HEK293 (cell line): ENCODE results near the gene TRPM8.

ENCODE experiments used
- CTCF ChIA-PET: fragments of 350-600 bp; formaldehyde crosslinking; extraction: SDS; loops from one replicate; lab custom pipeline; 2021; ENCODE audit warnings: antibody characterized with exemption; lab: Yijun Ruan, JAX
- POLR2A ChIA-PET: fragments of 300-600 bp; formaldehyde crosslinking; extraction: SDS; loops from one replicate; lab custom pipeline; 2020; ENCODE audit warnings: antibody characterized with exemption, inconsistent platforms; lab: Yijun Ruan, JAX
- H3K27ac ChIP-seq: fragments of 200-500 bp; sonication (Bioruptor generic); 2 replicates; pipeline ENCODE4 v1.5.1; 2014; ENCODE audit warnings: low read depth, low read length, control low read depth, inconsistent platforms; ENCODE audit errors: extremely low read depth
- H3K36me3 ChIP-seq, 2 experiments: fragments of 200-500 bp in 1 of 2; sonication (Bioruptor generic) in 1 of 2; 1 replicate in 1 of 2; 2 replicates in 1 of 2; pipeline ENCODE4 v1.5.1; 2014 to 2017; ENCODE audit warnings: inconsistent platforms in 2 of 2, low read length in 2 of 2; ENCODE audit not compliant: control insufficient read depth in 2 of 2, insufficient read depth in 1 of 2
- H3K4me1 ChIP-seq: fragments of 200-500 bp; sonication (Bioruptor generic); 2 replicates; pipeline ENCODE4 v1.5.1; 2014; ENCODE audit warnings: mild to moderate bottlenecking, low read length, inconsistent platforms; ENCODE audit not compliant: control insufficient read depth, insufficient read depth
- H3K4me3 ChIP-seq: 2 replicates; pipeline ENCODE4 v1.5.1; 2011; ENCODE audit warnings: low read depth, mild to moderate bottlenecking, control low read depth, low read length, moderate library complexity
- H3K9me3 ChIP-seq: fragments of 200-500 bp; sonication (Bioruptor generic); 2 replicates; pipeline ENCODE4 v1.5.1; 2014; ENCODE audit warnings: low read depth, low read length, inconsistent platforms; ENCODE audit not compliant: control insufficient read depth, insufficient read depth
- MEIS1 ChIP-seq: sonication (generic); formaldehyde crosslinking; IDR thresholded peaks from 2 replicates; pipeline ENCODE4 v1.8.1; 2022; ENCODE audit warnings: missing genetic modification reagents, mild to moderate bottlenecking, borderline replicate concordance
- OSR2 ChIP-seq: fragments of 450-650 bp; formaldehyde crosslinking; IDR thresholded peaks from 2 replicates; pipeline ENCODE4 v1.5.1; 2016; ENCODE audit warnings: missing biosample characterization, missing genetic modification characterization
- SP7 ChIP-seq: fragments of 450-650 bp; formaldehyde crosslinking; IDR thresholded peaks from 2 replicates; pipeline ENCODE4 v1.5.1; 2016; ENCODE audit warnings: missing biosample characterization, missing genetic modification characterization
- TSHZ1 ChIP-seq: fragments of 450-650 bp; formaldehyde crosslinking; IDR thresholded peaks from 2 replicates; pipeline ENCODE4 v1.5.1; 2016; ENCODE audit warnings: missing biosample characterization, missing genetic modification characterization, borderline replicate concordance
- ZBTB21 ChIP-seq: fragments of 450-650 bp; formaldehyde crosslinking; IDR thresholded peaks from 2 replicates; pipeline ENCODE4 v1.5.1; 2017; ENCODE audit warnings: missing biosample characterization, missing genetic modification characterization
- ZEB2 ChIP-seq: fragments of 450-650 bp; formaldehyde crosslinking; IDR thresholded peaks from 2 replicates; pipeline ENCODE4 v1.5.1; 2016; ENCODE audit warnings: missing biosample characterization, missing genetic modification characterization
- ZNF10 ChIP-seq: fragments of 450-650 bp; formaldehyde crosslinking; IDR thresholded peaks from 2 replicates; pipeline ENCODE4 v1.5.1; 2017; ENCODE audit warnings: missing biosample characterization, missing genetic modification characterization
- ZNF146 ChIP-seq: fragments of 450-650 bp; formaldehyde crosslinking; IDR thresholded peaks from 2 replicates; pipeline ENCODE4 v1.5.1; 2016; ENCODE audit warnings: missing biosample characterization, missing genetic modification characterization
- ZNF311 ChIP-seq: fragments of 450-650 bp; formaldehyde crosslinking; IDR thresholded peaks from 2 replicates; pipeline ENCODE4 v1.5.1; 2017; ENCODE audit warnings: missing biosample characterization, missing genetic modification characterization, borderline replicate concordance
- ZNF324 ChIP-seq: fragments of 450-650 bp; formaldehyde crosslinking; IDR thresholded peaks from 2 replicates; pipeline ENCODE4 v1.5.1; 2016; ENCODE audit warnings: missing biosample characterization, missing genetic modification characterization
- ZNF335 ChIP-seq: fragments of 450-650 bp; formaldehyde crosslinking; conservative IDR thresholded peaks from 2 replicates; pipeline ENCODE4 v1.5.1; 2016; ENCODE audit warnings: missing biosample characterization, missing genetic modification characterization
- ZNF394 ChIP-seq: fragments of 450-650 bp; formaldehyde crosslinking; IDR thresholded peaks from 2 replicates; pipeline ENCODE4 v1.5.1; 2016; ENCODE audit warnings: missing biosample characterization, missing genetic modification characterization, mild to moderate bottlenecking, moderate library complexity, borderline replicate concordance
- ZNF514 ChIP-seq: fragments of 450-650 bp; formaldehyde crosslinking; IDR thresholded peaks from 2 replicates; pipeline ENCODE4 v1.5.1; 2016; ENCODE audit warnings: missing biosample characterization, missing genetic modification characterization
- ZNF701 ChIP-seq: fragments of 450-650 bp; formaldehyde crosslinking; IDR thresholded peaks from 2 replicates; pipeline ENCODE4 v1.5.1; 2016; ENCODE audit warnings: missing biosample characterization, missing genetic modification characterization
- ZNF777 ChIP-seq: fragments of 450-650 bp; formaldehyde crosslinking; IDR thresholded peaks from 2 replicates; pipeline ENCODE4 v1.5.1; 2017; ENCODE audit warnings: missing biosample characterization, missing genetic modification characterization, borderline replicate concordance
- ZSCAN30 ChIP-seq: fragments of 450-650 bp; IDR thresholded peaks from 2 replicates; pipeline ENCODE4 v1.5.1; 2018; ENCODE audit warnings: missing biosample characterization, mild to moderate bottlenecking, missing genetic modification characterization, moderate library complexity
- TF ChIP-seq, protein P1 (sequence below): fragments of 450-650 bp; formaldehyde crosslinking; IDR thresholded peaks from 2 replicates; pipeline ENCODE4 v1.5.1; 2016; ENCODE audit warnings: missing biosample characterization, missing genetic modification characterization
- TF ChIP-seq, protein P2 (sequence below): fragments of 450-650 bp; formaldehyde crosslinking; IDR thresholded peaks from 2 replicates; pipeline ENCODE4 v1.5.1; 2016; ENCODE audit warnings: missing biosample characterization, missing genetic modification characterization
- TF ChIP-seq, protein P3 (sequence below): fragments of 450-650 bp; formaldehyde crosslinking; IDR thresholded peaks from 2 replicates; pipeline ENCODE4 v1.5.1; 2016; ENCODE audit warnings: missing biosample characterization, missing genetic modification characterization
- TF ChIP-seq, protein P4 (sequence below): fragments of 450-650 bp; formaldehyde crosslinking; IDR thresholded peaks from 2 replicates; pipeline ENCODE4 v1.5.1; 2016; ENCODE audit warnings: missing biosample characterization, missing genetic modification characterization

TRPM8 gene

GRCh38 chr2:233974530-233975071 lies 57.4 kb downstream of the TRPM8 start (continued):
- TF ChIP-seq, protein P1, sequence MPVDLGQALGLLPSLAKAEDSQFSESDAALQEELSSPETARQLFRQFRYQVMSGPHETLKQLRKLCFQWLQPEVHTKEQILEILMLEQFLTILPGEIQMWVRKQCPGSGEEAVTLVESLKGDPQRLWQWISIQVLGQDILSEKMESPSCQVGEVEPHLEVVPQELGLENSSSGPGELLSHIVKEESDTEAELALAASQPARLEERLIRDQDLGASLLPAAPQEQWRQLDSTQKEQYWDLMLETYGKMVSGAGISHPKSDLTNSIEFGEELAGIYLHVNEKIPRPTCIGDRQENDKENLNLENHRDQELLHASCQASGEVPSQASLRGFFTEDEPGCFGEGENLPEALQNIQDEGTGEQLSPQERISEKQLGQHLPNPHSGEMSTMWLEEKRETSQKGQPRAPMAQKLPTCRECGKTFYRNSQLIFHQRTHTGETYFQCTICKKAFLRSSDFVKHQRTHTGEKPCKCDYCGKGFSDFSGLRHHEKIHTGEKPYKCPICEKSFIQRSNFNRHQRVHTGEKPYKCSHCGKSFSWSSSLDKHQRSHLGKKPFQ (tag by site-specific recombination): no peak
- TF ChIP-seq, protein P2, sequence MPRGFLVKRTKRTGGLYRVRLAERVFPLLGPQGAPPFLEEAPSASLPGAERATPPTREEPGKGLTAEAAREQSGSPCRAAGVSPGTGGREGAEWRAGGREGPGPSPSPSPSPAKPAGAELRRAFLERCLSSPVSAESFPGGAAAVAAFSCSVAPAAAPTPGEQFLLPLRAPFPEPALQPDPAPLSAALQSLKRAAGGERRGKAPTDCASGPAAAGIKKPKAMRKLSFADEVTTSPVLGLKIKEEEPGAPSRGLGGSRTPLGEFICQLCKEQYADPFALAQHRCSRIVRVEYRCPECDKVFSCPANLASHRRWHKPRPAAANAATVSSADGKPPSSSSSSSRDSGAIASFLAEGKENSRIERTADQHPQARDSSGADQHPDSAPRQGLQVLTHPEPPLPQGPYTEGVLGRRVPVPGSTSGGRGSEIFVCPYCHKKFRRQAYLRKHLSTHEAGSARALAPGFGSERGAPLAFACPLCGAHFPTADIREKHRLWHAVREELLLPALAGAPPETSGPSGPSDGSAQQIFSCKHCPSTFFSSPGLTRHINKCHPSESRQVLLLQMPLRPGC: peak; percentile 60
- TF ChIP-seq ZNF335 (tag by site-specific recombination) (0 out of 2 replicates have a peak, but pooled peaks have one; percentile 25), ZNF514 (tag by site-specific recombination) (no peak), ZEB2 (tag by site-specific recombination) (peak; percentile 30; the same call in 1 of the 2 replicates), ZNF10 (tag by site-specific recombination) (no peak), SP7 (tag by site-specific recombination) (peak; percentile 92), ZNF394 (peak; percentile 65; the same call in 1 of the 2 replicates), MEIS1 (CRISPR knock-in tag) (no peak), ZNF311 (tag by site-specific recombination) (no peak), ZBTB21 (0 out of 2 replicates have a peak, but pooled peaks have one; percentile 45), ZSCAN30 (no peak), ZNF324 (tag by site-specific recombination) (no peak), TSHZ1 (tag by site-specific recombination) (peak; percentile 67; the same call in 1 of the 2 replicates)
- TF ChIP-seq, protein P3, sequence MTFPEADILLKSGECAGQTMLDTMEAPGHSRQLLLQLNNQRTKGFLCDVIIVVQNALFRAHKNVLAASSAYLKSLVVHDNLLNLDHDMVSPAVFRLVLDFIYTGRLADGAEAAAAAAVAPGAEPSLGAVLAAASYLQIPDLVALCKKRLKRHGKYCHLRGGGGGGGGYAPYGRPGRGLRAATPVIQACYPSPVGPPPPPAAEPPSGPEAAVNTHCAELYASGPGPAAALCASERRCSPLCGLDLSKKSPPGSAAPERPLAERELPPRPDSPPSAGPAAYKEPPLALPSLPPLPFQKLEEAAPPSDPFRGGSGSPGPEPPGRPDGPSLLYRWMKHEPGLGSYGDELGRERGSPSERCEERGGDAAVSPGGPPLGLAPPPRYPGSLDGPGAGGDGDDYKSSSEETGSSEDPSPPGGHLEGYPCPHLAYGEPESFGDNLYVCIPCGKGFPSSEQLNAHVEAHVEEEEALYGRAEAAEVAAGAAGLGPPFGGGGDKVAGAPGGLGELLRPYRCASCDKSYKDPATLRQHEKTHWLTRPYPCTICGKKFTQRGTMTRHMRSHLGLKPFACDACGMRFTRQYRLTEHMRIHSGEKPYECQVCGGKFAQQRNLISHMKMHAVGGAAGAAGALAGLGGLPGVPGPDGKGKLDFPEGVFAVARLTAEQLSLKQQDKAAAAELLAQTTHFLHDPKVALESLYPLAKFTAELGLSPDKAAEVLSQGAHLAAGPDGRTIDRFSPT (tag by site-specific recombination): peak; percentile 36; the same call in 1 of the 2 replicates

DNA sequence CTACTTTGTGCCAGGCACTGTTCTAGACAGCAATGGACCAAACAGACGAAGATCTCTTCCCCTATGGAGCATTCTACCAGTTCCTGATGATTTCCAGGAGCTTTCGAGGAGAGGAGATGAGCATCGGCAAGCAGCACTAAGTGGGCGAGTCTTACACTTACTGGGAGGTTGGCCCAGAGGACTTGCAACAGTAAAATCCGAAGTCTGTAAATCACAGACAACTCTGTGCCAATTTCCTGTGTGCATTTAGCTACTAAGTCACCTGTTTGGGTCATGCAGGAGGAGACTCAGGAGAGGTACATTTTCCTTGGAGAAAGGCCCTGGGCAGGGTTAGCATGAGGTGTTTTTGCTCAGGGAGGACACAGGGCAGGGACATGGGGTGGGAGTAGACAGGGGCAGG lies 58.9 kb downstream of the TRPM8 start:
- Histone ChIP-seq H3K4me3 (no peak overlapping the region), H3K9me3 (no peaks in the 10 kb centered on the region), H3K27ac (no peak overlapping the region), H3K36me3 (no peaks in the 10 kb centered on the region), H3K4me1 (no peaks in the 10 kb centered on the region)
- ChIA-PET CTCF (interaction anchor here (0.6 to 2.2 kb wide), 4 partner anchors 151 to 1140 kb away, joined by 3 to 9 read pairs (median 4); no protein-coding TSS in a partner anchor), POLR2A (no interaction called here)
- no peak for TF ChIP-seq ZNF146 (tag by site-specific recombination)
- no peak for TF ChIP-seq ZNF777 (tag by site-specific recombination)
- no peak for TF ChIP-seq ZNF701 (tag by site-specific recombination)
- TF ChIP-seq OSR2 (tag by site-specific recombination): no peak
- TF ChIP-seq, protein P4, sequence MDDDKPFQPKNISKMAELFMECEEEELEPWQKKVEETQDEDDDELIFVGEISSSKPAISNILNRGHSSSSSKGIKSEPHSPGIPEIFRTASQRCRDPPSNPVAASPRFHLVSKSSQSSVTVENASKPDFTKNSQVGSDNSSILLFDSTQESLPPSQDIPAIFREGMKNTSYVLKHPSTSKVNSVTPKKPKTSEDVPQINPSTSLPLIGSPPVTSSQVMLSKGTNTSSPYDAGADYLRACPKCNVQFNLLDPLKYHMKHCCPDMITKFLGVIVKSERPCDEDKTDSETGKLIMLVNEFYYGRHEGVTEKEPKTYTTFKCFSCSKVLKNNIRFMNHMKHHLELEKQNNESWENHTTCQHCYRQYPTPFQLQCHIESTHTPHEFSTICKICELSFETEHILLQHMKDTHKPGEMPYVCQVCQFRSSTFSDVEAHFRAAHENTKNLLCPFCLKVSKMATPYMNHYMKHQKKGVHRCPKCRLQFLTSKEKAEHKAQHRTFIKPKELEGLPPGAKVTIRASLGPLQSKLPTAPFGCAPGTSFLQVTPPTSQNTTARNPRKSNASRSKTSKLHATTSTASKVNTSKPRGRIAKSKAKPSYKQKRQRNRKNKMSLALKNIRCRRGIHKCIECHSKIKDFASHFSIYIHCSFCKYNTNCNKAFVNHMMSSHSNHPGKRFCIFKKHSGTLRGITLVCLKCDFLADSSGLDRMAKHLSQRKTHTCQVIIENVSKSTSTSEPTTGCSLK (tag by site-specific recombination): no peak
